IMR-90 (cell line): Measurements from ENCODE around the gene PARP12. TPM values are rescaled to one million over a fixed set of nuclear protein-coding genes. Genes with fewer than 3 reads are reported as not detected.

Experiments
- ATAC-seq: fragments of 200-7000 bp; cut with Tn5 transposase; 2 replicates; pipeline ENCODE4 v1.9.1; 2020; ENCODE audit warnings: low read depth, mild to moderate bottlenecking, moderate library complexity
- BruUV-seq: library from RNA; stranded (reverse); fragments of 400-500 nt; replicated peaks from 2 replicates; lab custom pipeline; 2021; lab: Mats Ljungman, UMichigan
- CTCF ChIA-PET: fragments of 300-600 bp; formaldehyde crosslinking; extraction: SDS; loops from one replicate; lab custom pipeline; 2021; ENCODE audit warnings: antibody characterized with exemption; lab: Yijun Ruan, JAX
- POLR2A ChIA-PET: fragments of 300-600 bp; sonication (Branson Sonifier 250); formaldehyde crosslinking; loops from one replicate; lab custom pipeline; 2022; ENCODE audit warnings: antibody characterized with exemption; ENCODE audit not compliant: unreplicated experiment; lab: Charles Lee
- DNase-seq: peaks from one replicate; pipeline ENCODE4 v3.0.0; 2013
- H2AFZ ChIP-seq: replicated peaks from 2 replicates; pipeline ENCODE3; 2013; ENCODE audit warnings: low read length, mild to moderate bottlenecking; ENCODE audit not compliant: poor library complexity
- H2AK5ac ChIP-seq: 2 replicates; pipeline ENCODE4 v1.6.1; 2013; ENCODE audit warnings: low read depth, low read length, inconsistent platforms
- H2AK9ac ChIP-seq: replicated peaks from 2 replicates; pipeline ENCODE3; 2013; ENCODE audit warnings: mild to moderate bottlenecking, low read depth, low read length, moderate library complexity; ENCODE audit not compliant: poor library complexity
- H2BK120ac ChIP-seq: 2 replicates; pipeline ENCODE4 v1.6.1; 2013; ENCODE audit warnings: low read depth, low read length, inconsistent platforms
- H2BK15ac ChIP-seq: 3 replicates; pipeline ENCODE4 v1.6.1; 2013; ENCODE audit warnings: low read depth, low read length, inconsistent platforms
- H2BK20ac ChIP-seq: 2 replicates; pipeline ENCODE4 v1.6.1; 2013; ENCODE audit warnings: low read depth, mild to moderate bottlenecking, inconsistent platforms, low read length, moderate library complexity
- H2BK5ac ChIP-seq: 2 replicates; pipeline ENCODE4 v1.6.1; 2013; ENCODE audit warnings: mild to moderate bottlenecking, low read depth, low read length, inconsistent platforms; ENCODE audit not compliant: poor library complexity, severe bottlenecking
- H3K14ac ChIP-seq: replicated peaks from 2 replicates; pipeline ENCODE4 v1.6.1; 2013; ENCODE audit warnings: low read depth, low read length, inconsistent platforms
- H3K18ac ChIP-seq: 2 replicates; pipeline ENCODE4 v1.6.1; 2013; ENCODE audit warnings: low read depth, low read length, control low read depth
- H3K23ac ChIP-seq: 2 replicates; pipeline ENCODE4 v1.6.1; 2013; ENCODE audit warnings: low read depth, low read length, inconsistent platforms
- H3K27ac ChIP-seq: 2 replicates; pipeline ENCODE4 v1.5.1; 2013; ENCODE audit warnings: mild to moderate bottlenecking, control low read depth, low read length; ENCODE audit not compliant: insufficient read depth
- H3K27me3 ChIP-seq: 2 replicates; pipeline ENCODE4 v1.6.1; 2013; ENCODE audit warnings: low read length; ENCODE audit not compliant: control insufficient read depth, insufficient read depth
- H3K36me3 ChIP-seq: 2 replicates; pipeline ENCODE4 v1.6.1; 2013; ENCODE audit warnings: low read length, mixed read lengths; ENCODE audit not compliant: control insufficient read depth, insufficient read depth
- H3K4ac ChIP-seq: 2 replicates; pipeline ENCODE4 v1.6.1; 2013; ENCODE audit warnings: low read depth, low read length, inconsistent platforms
- H3K4me1 ChIP-seq: 2 replicates; pipeline ENCODE4 v1.6.1; 2013; ENCODE audit warnings: low read length, mixed read lengths; ENCODE audit not compliant: control insufficient read depth, insufficient read depth
- H3K4me2 ChIP-seq: 2 replicates; pipeline ENCODE4 v1.6.1; 2013; ENCODE audit warnings: low read depth, mild to moderate bottlenecking, control low read depth, low read length, moderate library complexity
- H3K4me3 ChIP-seq: 2 replicates; pipeline ENCODE4 v1.5.1; 2013; ENCODE audit warnings: low read depth, mild to moderate bottlenecking, control low read depth, low read length, moderate library complexity; ENCODE audit not compliant: insufficient read depth
- H3K56ac ChIP-seq: 2 replicates; pipeline ENCODE4 v1.6.1; 2013; ENCODE audit warnings: low read length, inconsistent platforms; ENCODE audit not compliant: insufficient read depth; ENCODE audit errors: extremely low read depth
- H3K79me1 ChIP-seq, 2 experiments: 2 replicates each; pipeline ENCODE4 v1.6.1; 2013; ENCODE audit warnings: low read length in 2 of 2, inconsistent platforms in 1 of 2, low read depth in 1 of 2
- H3K9ac ChIP-seq: 2 replicates; pipeline ENCODE4 v1.6.1; 2013; ENCODE audit warnings: low read depth, low read length, control low read depth
- H3K9me1 ChIP-seq: 2 replicates; pipeline ENCODE4 v1.6.1; 2013; ENCODE audit warnings: low read length, inconsistent platforms; ENCODE audit not compliant: insufficient read depth
- H3K9me3 ChIP-seq: 2 replicates; pipeline ENCODE4 v1.6.1; 2013; ENCODE audit warnings: low read length; ENCODE audit not compliant: control insufficient read depth, insufficient read depth
- H4K20me1 ChIP-seq: 2 replicates; pipeline ENCODE4 v1.6.1; 2013; ENCODE audit warnings: low read length, inconsistent platforms; ENCODE audit not compliant: insufficient read depth
- H4K5ac ChIP-seq: 2 replicates; pipeline ENCODE4 v1.6.1; 2013; ENCODE audit warnings: mild to moderate bottlenecking, low read depth, low read length, control low read depth
- H4K8ac ChIP-seq, 2 experiments: 2 replicates each; pipeline ENCODE4 v1.6.1; 2013; ENCODE audit warnings: low read depth in 2 of 2, low read length in 2 of 2, control low read depth in 1 of 2, inconsistent platforms in 1 of 2
- H4K91ac ChIP-seq: 2 replicates; pipeline ENCODE4 v1.6.1; 2013; ENCODE audit warnings: low read depth, low read length, inconsistent platforms; ENCODE audit not compliant: insufficient read depth
- CHD1 ChIP-seq: IDR thresholded peaks from 2 replicates; pipeline ENCODE4 v1.6.1; 2012; ENCODE audit warnings: low read depth, low read length, improper control_type of control experiment
- WGBS, 2 experiments: methylation state at CpG; one replicate each; pipeline versions ENCODE4 v1.1.5 to v1.1.7; 2013; ENCODE audit warnings: missing lambda C conversion rate in 2 of 2; ENCODE audit not compliant: insufficient read length in 1 of 2; ENCODE audit errors: extremely low coverage in 2 of 2; 5-methylcytosine and 5-hydroxymethylcytosine counted together
- dilution Hi-C: fragments of 300-500 bp; cut with HindIII; formaldehyde crosslinking; loops from one replicate; pipeline ENCODE4 v1.14.3; 2018; ENCODE audit warnings: low sequenced_read_pairs; ENCODE audit not compliant: unreplicated experiment
- in situ Hi-C: fragments of 300-500 bp; cut with MboI; formaldehyde crosslinking; loops from 3 replicates; pipeline ENCODE4 v1.14.3; 2019; ENCODE audit warnings: low sequenced_read_pairs, inconsistent platforms, mixed read lengths
- intact Hi-C: fragments of 100-400 bp; cut with micrococcal nuclease; formaldehyde crosslinking; loops from 2 replicates; pipeline ENCODE4 v1.10.0; 2022
- polyA plus RNA-seq, 3 experiments: library from polyadenylated mRNA; depleted of rRNA; stranded (reverse); fragments of >200 nt; gene quantifications; 2 replicates each; pipeline ENCODE4 v1.2.3, GENCODE V29; 2012; ENCODE audit warnings: low replicate concordance in 1 of 3
- total RNA-seq: library from RNA; depleted of rRNA; stranded (reverse); fragments of >200 nt; gene quantifications from 2 replicates; pipeline ENCODE4 v1.2.3, GENCODE V29; 2012

The PARP12 gene
- total and polyA plus RNA-seq, 2 of the 4 experiments (the other 2 are of a cell fraction): 7.2 to 11.3 TPM

GRCh38 chr7:140010194-140010895 lies 52.4 kb downstream of the PARP12 start:
- Histone ChIP-seq H3K14ac (no peak overlapping the region), H3K27ac (no peak overlapping the region), H3K4me3 (no peak overlapping the region), H4K5ac (no peak overlapping the region), H3K4me1 (no peaks in the 10 kb centered on the region), H2BK5ac (no peak overlapping the region), H3K56ac (no peak overlapping the region), H2BK15ac (no peak overlapping the region), H3K9ac (no peak overlapping the region), H2AK5ac (no peak overlapping the region), H2AK9ac (no peak overlapping the region), H4K20me1 (no peaks in the 10 kb centered on the region), H3K18ac (no peak overlapping the region), H3K4ac (no peak overlapping the region), H3K4me2 (no peak overlapping the region), H3K9me3 (no peaks in the 10 kb centered on the region), H3K27me3 (peaks cover 15% of the 10 kb centered on the region), H2AFZ (no peak overlapping the region), H3K79me1 (no peaks in the 10 kb centered on the region), H2BK120ac (no peak overlapping the region), H4K91ac (no peak overlapping the region), H3K23ac (no peak overlapping the region), H3K9me1 (peaks cover 6% of the 10 kb centered on the region), H2BK20ac (no peak overlapping the region), H3K36me3 (no peaks in the 10 kb centered on the region), H4K8ac (no peak overlapping the region)
- POLR2A ChIA-PET: no interaction called here
- intact Hi-C loops: no loop called here
- in situ Hi-C loops: no loop called here
- ATAC-seq (no peak), DNase-seq (no peak)
- TF ChIP-seq CHD1: no peak
- no TSS peak for BruUV-seq
- CTCF ChIA-PET: no interaction called here
- 91% methylated on average over 4 of the region's 9 CpGs; no CpG with 5 or more reads in 1 of the 2 experiments for WGBS, 2 experiments
- dilution Hi-C loops: no loop called here
